ENCODE results near the gene EMX2. TPM values are rescaled to one million over a fixed set of nuclear protein-coding genes. Genes with fewer than 3 reads are reported as not detected.

Gene EMX2
- total and polyA plus RNA-seq, 10 of the 15 experiments (the other 5 are each of a cell fraction or from before 2014, with no cell fraction given), result 0.12 TPM; not detected in 9

DNA sequence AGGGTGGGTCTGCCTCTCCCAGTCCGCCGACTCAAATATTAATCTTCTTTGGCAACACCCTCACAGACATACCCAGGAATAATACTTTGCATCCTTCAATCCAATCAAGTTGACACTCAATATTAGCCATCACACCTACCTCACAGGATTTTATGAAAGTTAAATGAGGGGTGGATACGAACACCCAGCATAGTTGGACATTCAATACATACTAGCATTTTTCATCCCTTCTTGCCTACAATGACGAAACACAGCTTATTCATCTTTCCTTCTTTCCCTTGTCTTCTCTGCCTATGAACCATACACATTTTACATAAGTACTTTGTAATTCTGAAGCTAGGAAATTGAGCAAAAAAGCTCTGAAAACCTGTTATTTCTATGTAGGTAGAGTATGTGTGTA is 48.5 kb downstream of the EMX2 start (continued):
- TF ChIP-seq, protein P1, sequence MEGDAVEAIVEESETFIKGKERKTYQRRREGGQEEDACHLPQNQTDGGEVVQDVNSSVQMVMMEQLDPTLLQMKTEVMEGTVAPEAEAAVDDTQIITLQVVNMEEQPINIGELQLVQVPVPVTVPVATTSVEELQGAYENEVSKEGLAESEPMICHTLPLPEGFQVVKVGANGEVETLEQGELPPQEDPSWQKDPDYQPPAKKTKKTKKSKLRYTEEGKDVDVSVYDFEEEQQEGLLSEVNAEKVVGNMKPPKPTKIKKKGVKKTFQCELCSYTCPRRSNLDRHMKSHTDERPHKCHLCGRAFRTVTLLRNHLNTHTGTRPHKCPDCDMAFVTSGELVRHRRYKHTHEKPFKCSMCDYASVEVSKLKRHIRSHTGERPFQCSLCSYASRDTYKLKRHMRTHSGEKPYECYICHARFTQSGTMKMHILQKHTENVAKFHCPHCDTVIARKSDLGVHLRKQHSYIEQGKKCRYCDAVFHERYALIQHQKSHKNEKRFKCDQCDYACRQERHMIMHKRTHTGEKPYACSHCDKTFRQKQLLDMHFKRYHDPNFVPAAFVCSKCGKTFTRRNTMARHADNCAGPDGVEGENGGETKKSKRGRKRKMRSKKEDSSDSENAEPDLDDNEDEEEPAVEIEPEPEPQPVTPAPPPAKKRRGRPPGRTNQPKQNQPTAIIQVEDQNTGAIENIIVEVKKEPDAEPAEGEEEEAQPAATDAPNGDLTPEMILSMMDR (IDR thresholded peaks at IDR 0.05 in 2 of 3, conservative IDR thresholded peaks at IDR 0.05 in 1 of 3; ENCODE audit: control insufficient read depth in 2 of 3, extremely low read depth in 1 of 3, insufficient read depth in 1 of 3, low read depth in 3 of 3, low read length in 3 of 3), result no peak

GRCh38 chr10:117594722-117595121 is 52.2 kb downstream of the EMX2 start:
- Histone ChIP-seq H3K9me3 (replicated peaks; ENCODE audit: control insufficient read depth, insufficient read depth, low read length) (no peaks in the 10 kb centered on the region), H4K20me1 (ENCODE audit: control insufficient read depth, insufficient read depth) (no peaks in the 10 kb centered on the region), H3K27ac (ENCODE audit: control insufficient read depth, insufficient read depth) (no peak overlapping the region), H3K4me2 (ENCODE audit: control insufficient read depth, insufficient read depth) (no peak overlapping the region), H3K4me1 (ENCODE audit: control insufficient read depth, insufficient read depth, low read length) (no peaks in the 10 kb centered on the region), H3K79me2 (ENCODE audit: control insufficient read depth, insufficient read depth, low read length) (no peaks in the 10 kb centered on the region), H3K9ac (ENCODE audit: control insufficient read depth, insufficient read depth, low read length) (no peak overlapping the region), H2AFZ (ENCODE audit: control insufficient read depth, low read depth, low read length) (no peak overlapping the region), H3K36me3 (ENCODE audit: control insufficient read depth in 2 of 2, insufficient read depth in 2 of 2, low read length in 1 of 2) (no peaks in the 10 kb centered on the region), H3K27me3 (replicated peaks in 1 of 2; ENCODE audit: control insufficient read depth in 2 of 2, insufficient read depth in 2 of 2, low read length in 1 of 2) (peaks cover 0 to 3% of the 10 kb centered on the region in 2 experiments; a peak in 2 of 4 replicates), H3K4me3 (no peak overlapping the region)
- WGBS (ENCODE audit: insufficient coverage, insufficient replicate concordance, low lambda C conversion rate, missing lambda C conversion rate), result 27% methylated on average over 5 of the region's 5 CpGs
- ATAC-seq (no peak), DNase-seq (ENCODE audit: low read depth, low spot score) (no peak), FAIRE-seq (no peak)
- RAD21 ChIA-PET (ENCODE audit: unreplicated experiment), result no interaction called here
- CTCF ChIA-PET, result no interaction called here
- POLR2A ChIA-PET, result no interaction called here
- in situ Hi-C loops (cut with MboI), result no loop called here
- no TSS peak for BruUV-seq (replicated peaks)
- TF ChIP-seq, protein P2, sequence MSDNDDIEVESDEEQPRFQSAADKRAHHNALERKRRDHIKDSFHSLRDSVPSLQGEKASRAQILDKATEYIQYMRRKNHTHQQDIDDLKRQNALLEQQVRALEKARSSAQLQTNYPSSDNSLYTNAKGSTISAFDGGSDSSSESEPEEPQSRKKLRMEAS (IDR thresholded peaks at IDR 0.05; ENCODE audit: low read depth, low read length), result no peak
- TF ChIP-seq NR2C2 (IDR thresholded peaks at IDR 0.05; ENCODE audit: borderline replicate concordance, control insufficient read depth, insufficient read length, low read depth), result no peak
- TF ChIP-seq DPF2 (IDR thresholded peaks at IDR 0.05), result no peak
- no peak for TF ChIP-seq HDAC2 (IDR thresholded peaks at IDR 0.05)
- no peak for TF ChIP-seq TARDBP (IDR thresholded peaks at IDR 0.05; ENCODE audit: borderline replicate concordance)
- no peak for TF ChIP-seq CREM (IDR thresholded peaks at IDR 0.05; ENCODE audit: low read depth)
- no peak for TF ChIP-seq ZNF384 (IDR thresholded peaks at IDR 0.05; ENCODE audit: borderline replicate concordance, low read depth, low read length)
- no peak for TF ChIP-seq MEF2B (IDR thresholded peaks at IDR 0.05; ENCODE audit: partially characterized antibody, poor library complexity, severe bottlenecking)
- no peak for TF ChIP-seq NR2F1 (conservative IDR thresholded peaks at IDR 0.05)
- TF ChIP-seq ZBTB40 (IDR thresholded peaks at IDR 0.05; ENCODE audit: borderline replicate concordance), result no peak
- TF ChIP-seq NRF1 (conservative IDR thresholded peaks at IDR 0.05; ENCODE audit: low read depth, low read length), result no peak
- intact Hi-C loops (cut with micrococcal nuclease; ENCODE audit: unreplicated experiment), result no loop called here
- SMC1A ChIA-PET (ENCODE audit: uncharacterized antibody, unreplicated experiment), result no interaction called here

Data from GM12878 (cell line).